Type B pancreatic cell (in vitro differentiated cells): ENCODE results near the gene BAIAP2. TPM values are rescaled to one million over a fixed set of nuclear protein-coding genes. Genes with fewer than 3 reads are reported as not detected.

Experiments used
- DNase-seq: peaks from one replicate; pipeline ENCODE4 v3.0.0; 2021; ENCODE audit warnings: mixed read lengths; ENCODE audit not compliant: unreplicated experiment; ENCODE audit errors: extremely low spot score
- H3K27ac Mint-ChIP-seq: 2 replicates; pipeline ENCODE4 v1.8.0; 2021; ENCODE audit warnings: mild to moderate bottlenecking, mixed read lengths
- H3K27me3 Mint-ChIP-seq: 2 replicates; pipeline ENCODE4 v1.8.0; 2021; ENCODE audit warnings: mixed read lengths
- H3K36me3 Mint-ChIP-seq: 2 replicates; pipeline ENCODE4 v1.8.0; 2021; ENCODE audit warnings: mixed read lengths
- H3K4me1 Mint-ChIP-seq: one replicate; pipeline ENCODE4 v1.8.0; 2021; ENCODE audit warnings: mixed read lengths; ENCODE audit not compliant: unreplicated experiment
- H3K4me3 Mint-ChIP-seq: 2 replicates; pipeline ENCODE4 v1.8.0; 2021; ENCODE audit warnings: mild to moderate bottlenecking, mixed read lengths
- H3K9me3 Mint-ChIP-seq: 2 replicates; pipeline ENCODE4 v1.8.0; 2021; ENCODE audit warnings: mixed read lengths
- total RNA-seq: library from RNA; stranded (reverse); gene quantifications from 2 replicates; pipeline ENCODE4 v1.2.1, GENCODE V29; 2021; ENCODE audit warnings: low replicate concordance
- TF ChIP-seq, protein P1 (sequence below): fragments of 200-600 bp; sonication (generic); conservative IDR thresholded peaks from 2 replicates; pipeline ENCODE4 v1.5.0; 2021; ENCODE audit warnings: antibody characterized with exemption, mild to moderate bottlenecking

BAIAP2 gene
- total RNA-seq, 1 donor from 2014 or later, result 62.7 TPM

- TF ChIP-seq, protein P1, sequence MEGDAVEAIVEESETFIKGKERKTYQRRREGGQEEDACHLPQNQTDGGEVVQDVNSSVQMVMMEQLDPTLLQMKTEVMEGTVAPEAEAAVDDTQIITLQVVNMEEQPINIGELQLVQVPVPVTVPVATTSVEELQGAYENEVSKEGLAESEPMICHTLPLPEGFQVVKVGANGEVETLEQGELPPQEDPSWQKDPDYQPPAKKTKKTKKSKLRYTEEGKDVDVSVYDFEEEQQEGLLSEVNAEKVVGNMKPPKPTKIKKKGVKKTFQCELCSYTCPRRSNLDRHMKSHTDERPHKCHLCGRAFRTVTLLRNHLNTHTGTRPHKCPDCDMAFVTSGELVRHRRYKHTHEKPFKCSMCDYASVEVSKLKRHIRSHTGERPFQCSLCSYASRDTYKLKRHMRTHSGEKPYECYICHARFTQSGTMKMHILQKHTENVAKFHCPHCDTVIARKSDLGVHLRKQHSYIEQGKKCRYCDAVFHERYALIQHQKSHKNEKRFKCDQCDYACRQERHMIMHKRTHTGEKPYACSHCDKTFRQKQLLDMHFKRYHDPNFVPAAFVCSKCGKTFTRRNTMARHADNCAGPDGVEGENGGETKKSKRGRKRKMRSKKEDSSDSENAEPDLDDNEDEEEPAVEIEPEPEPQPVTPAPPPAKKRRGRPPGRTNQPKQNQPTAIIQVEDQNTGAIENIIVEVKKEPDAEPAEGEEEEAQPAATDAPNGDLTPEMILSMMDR, result no peak
- DNase-seq, result no peak
- H3K4me1 Mint-ChIP-seq, result peaks cover 34% of the 10 kb centered on the region
- H3K9me3 Mint-ChIP-seq, result no peaks in the 10 kb centered on the region
- no peak overlapping the region for H3K4me3 Mint-ChIP-seq
- peaks cover 10% of the 10 kb centered on the region for H3K27me3 Mint-ChIP-seq
- no peak overlapping the region for H3K27ac Mint-ChIP-seq
- no peaks in the 10 kb centered on the region for H3K36me3 Mint-ChIP-seq
Observed at GRCh38 chr17:81022344-81022676, 12.6 kb upstream of the BAIAP2 start.

- no peak for DNase-seq
- H3K9me3 Mint-ChIP-seq, result no peaks in the 10 kb centered on the region
- peaks cover 10% of the 10 kb centered on the region for H3K27me3 Mint-ChIP-seq
- no peak overlapping the region for H3K27ac Mint-ChIP-seq
- H3K4me3 Mint-ChIP-seq, result no peak overlapping the region
- H3K36me3 Mint-ChIP-seq, result no peaks in the 10 kb centered on the region
- TF ChIP-seq, protein P1, result no peak
- peaks cover 20% of the 10 kb centered on the region for H3K4me1 Mint-ChIP-seq
Observed at GRCh38 chr17:81025065-81025740, 9.7 kb upstream of the BAIAP2 start.

GRCh38 chr17:81025741-81026129 is 9.2 kb upstream of the BAIAP2 start:
- H3K27ac Mint-ChIP-seq, result no peak overlapping the region
- H3K4me1 Mint-ChIP-seq, result peaks cover 20% of the 10 kb centered on the region
- H3K4me3 Mint-ChIP-seq, result no peak overlapping the region
- TF ChIP-seq, protein P1, result no peak
- peaks cover 10% of the 10 kb centered on the region for H3K27me3 Mint-ChIP-seq
- no peaks in the 10 kb centered on the region for H3K36me3 Mint-ChIP-seq
- no peaks in the 10 kb centered on the region for H3K9me3 Mint-ChIP-seq
- no peak for DNase-seq

DNA sequence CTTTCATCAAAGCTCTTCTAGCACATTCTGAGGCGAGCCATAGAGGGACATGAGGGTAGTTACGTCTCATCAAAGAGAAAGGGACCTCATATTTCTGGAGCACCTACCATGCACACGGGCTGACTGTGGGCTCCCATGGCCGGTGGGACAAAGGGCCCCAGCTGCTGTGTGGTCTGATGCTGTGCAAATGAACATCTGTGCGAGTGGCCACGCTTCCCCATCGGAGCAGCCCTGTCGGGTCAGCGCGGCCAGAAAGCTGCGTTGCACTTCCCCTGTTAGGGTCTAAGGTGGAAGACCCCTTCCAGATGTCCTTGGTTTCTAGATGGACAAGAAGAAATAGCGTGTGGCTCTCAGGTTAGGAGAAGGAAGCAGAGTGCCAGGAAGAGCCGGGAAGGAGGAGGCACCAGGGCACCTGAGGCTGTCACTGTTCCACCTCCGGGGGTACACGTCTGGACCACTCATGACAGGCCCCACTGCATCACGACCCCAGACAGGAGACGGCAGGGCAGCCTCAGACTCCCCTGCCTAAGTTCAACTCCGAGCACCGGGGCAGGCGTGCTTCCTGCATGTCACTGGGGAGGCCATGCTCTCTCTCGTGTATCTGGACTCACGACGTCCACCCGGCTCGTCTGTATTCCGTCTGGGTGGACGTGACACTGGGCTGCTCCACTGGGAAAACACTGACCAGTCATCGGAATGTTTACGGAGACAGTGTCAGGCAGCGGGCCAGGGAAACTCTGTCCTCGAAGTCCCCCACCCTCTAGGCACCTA is 8.5 kb upstream of the BAIAP2 start:
- H3K27ac Mint-ChIP-seq, result no peak overlapping the region
- no peak overlapping the region for H3K4me3 Mint-ChIP-seq
- peaks cover 10% of the 10 kb centered on the region for H3K27me3 Mint-ChIP-seq
- TF ChIP-seq, protein P1, result no peak
- no peak for DNase-seq
- no peaks in the 10 kb centered on the region for H3K9me3 Mint-ChIP-seq
- H3K36me3 Mint-ChIP-seq, result no peaks in the 10 kb centered on the region
- H3K4me1 Mint-ChIP-seq, result peaks cover 25% of the 10 kb centered on the region

- Mint-ChIP-seq H3K36me3 (no peaks in the 10 kb centered on the region), H3K4me3 (no peak overlapping the region), H3K9me3 (no peaks in the 10 kb centered on the region), H3K27me3 (peaks cover 10% of the 10 kb centered on the region), H3K27ac (no peak overlapping the region), H3K4me1 (peaks cover 23% of the 10 kb centered on the region)
- no peak for DNase-seq
- TF ChIP-seq, protein P1, result no peak
Observed at GRCh38 chr17:81027038-81027437, 7.9 kb upstream of the BAIAP2 start.
